ENCODE measurements around the gene SPEG.

The SPEG gene

GRCh38 chr2:219497495-219498279, 63.0 kb downstream of the SPEG start:
- DNase-seq (ENCODE audit: insufficient read length, low spot score) (no peak), FAIRE-seq (peak; percentile 45)
- TF ChIP-seq PAX5 (IDR thresholded peaks at IDR 0.05; ENCODE audit: insufficient read depth, low read length, severe bottlenecking) (no peak), TAF1 (IDR thresholded peaks at IDR 0.05; ENCODE audit: low read depth, low read length) (no peak), POU2F2 (IDR thresholded peaks at IDR 0.05; ENCODE audit: low read depth, low read length) (no peak), SPI1 (IDR thresholded peaks at IDR 0.05; ENCODE audit: low read depth, low read length) (no peak), POLR2A (IDR thresholded peaks at IDR 0.05; ENCODE audit: low read depth, low read length) (no peak), POLR2AphosphoS5 (IDR thresholded peaks at IDR 0.05; ENCODE audit: low read depth, low read length) (no peak)

GRCh38 chr2:219498280-219499057, 63.8 kb downstream of the SPEG start, which contains the start of gene GMPPA:
Gene GMPPA (plus strand): TSS chr2:219498891. CDS start chr2:219499976, 1,085 bp downstream.
- peak; percentile 19 for TF ChIP-seq PAX5 (IDR thresholded peaks at IDR 0.05; ENCODE audit: insufficient read depth, low read length, severe bottlenecking)
- peak; percentile 31; the same call in 1 of the 2 replicates for TF ChIP-seq POU2F2 (IDR thresholded peaks at IDR 0.05; ENCODE audit: low read depth, low read length)
- peak; percentile 86 for TF ChIP-seq TAF1 (IDR thresholded peaks at IDR 0.05; ENCODE audit: low read depth, low read length)
- TF ChIP-seq POLR2A (IDR thresholded peaks at IDR 0.05; ENCODE audit: low read depth, low read length) = peak; percentile 89
- peak; percentile 84 for TF ChIP-seq POLR2AphosphoS5 (IDR thresholded peaks at IDR 0.05; ENCODE audit: low read depth, low read length)
- TF ChIP-seq SPI1 (IDR thresholded peaks at IDR 0.05; ENCODE audit: low read depth, low read length) = no peak
- FAIRE-seq (peak; percentile 91), DNase-seq (ENCODE audit: insufficient read length, low spot score) (peak; percentile 99)

GRCh38 chr2:219499058-219499307, 64.3 kb downstream of the SPEG start:
- TF ChIP-seq POLR2A (IDR thresholded peaks at IDR 0.05; ENCODE audit: low read depth, low read length) (0 out of 2 replicates have a peak, but pooled peaks have one; percentile 5), POU2F2 (IDR thresholded peaks at IDR 0.05; ENCODE audit: low read depth, low read length) (no peak)
- FAIRE-seq (peak; percentile 33), DNase-seq (ENCODE audit: insufficient read length, low spot score) (no peak)

- peak; percentile 5 for FAIRE-seq
- TF ChIP-seq TAF1 (IDR thresholded peaks at IDR 0.05; ENCODE audit: low read depth, low read length) (no peak), POU2F2 (IDR thresholded peaks at IDR 0.05; ENCODE audit: low read depth, low read length) (no peak), POLR2A (IDR thresholded peaks at IDR 0.05; ENCODE audit: low read depth, low read length) (no peak), POLR2AphosphoS5 (IDR thresholded peaks at IDR 0.05; ENCODE audit: low read depth, low read length) (no peak), SPI1 (IDR thresholded peaks at IDR 0.05; ENCODE audit: low read depth, low read length) (no peak), PAX5 (IDR thresholded peaks at IDR 0.05; ENCODE audit: insufficient read depth, low read length, severe bottlenecking) (no peak)
- no peak for DNase-seq (ENCODE audit: insufficient read length, low spot score)
Observed at GRCh38 chr2:219499555-219499954, 64.9 kb downstream of the SPEG start.

GRCh38 chr2:219500135-219500534, 65.5 kb downstream of the SPEG start:
- FAIRE-seq (no peak), DNase-seq (ENCODE audit: insufficient read length, low spot score) (no peak)
- TF ChIP-seq TAF1 (IDR thresholded peaks at IDR 0.05; ENCODE audit: low read depth, low read length) = no peak
- no peak for TF ChIP-seq POLR2A (IDR thresholded peaks at IDR 0.05; ENCODE audit: low read depth, low read length)
- no peak for TF ChIP-seq SPI1 (IDR thresholded peaks at IDR 0.05; ENCODE audit: low read depth, low read length)
- TF ChIP-seq POU2F2 (IDR thresholded peaks at IDR 0.05; ENCODE audit: low read depth, low read length) = no peak
- no peak for TF ChIP-seq POLR2AphosphoS5 (IDR thresholded peaks at IDR 0.05; ENCODE audit: low read depth, low read length)
- no peak for TF ChIP-seq PAX5 (IDR thresholded peaks at IDR 0.05; ENCODE audit: insufficient read depth, low read length, severe bottlenecking)

GRCh38 chr2:219501849-219502248, 67.2 kb downstream of the SPEG start:
- TF ChIP-seq POU2F2 (IDR thresholded peaks at IDR 0.05; ENCODE audit: low read depth, low read length) = no peak
- no peak for DNase-seq (ENCODE audit: insufficient read length, low spot score)
- no peak for FAIRE-seq

- FAIRE-seq (no peak), DNase-seq (ENCODE audit: insufficient read length, low spot score) (no peak)
- TF ChIP-seq SPI1 (IDR thresholded peaks at IDR 0.05; ENCODE audit: low read depth, low read length) = no peak
- no peak for TF ChIP-seq POLR2A (IDR thresholded peaks at IDR 0.05; ENCODE audit: low read depth, low read length)
- no peak for TF ChIP-seq POU2F2 (IDR thresholded peaks at IDR 0.05; ENCODE audit: low read depth, low read length)
- no peak for TF ChIP-seq PAX5 (IDR thresholded peaks at IDR 0.05; ENCODE audit: insufficient read depth, low read length, severe bottlenecking)
- no peak for TF ChIP-seq TAF1 (IDR thresholded peaks at IDR 0.05; ENCODE audit: low read depth, low read length)
- TF ChIP-seq POLR2AphosphoS5 (IDR thresholded peaks at IDR 0.05; ENCODE audit: low read depth, low read length) = no peak
Observed at GRCh38 chr2:219502618-219503017, 68.0 kb downstream of the SPEG start.

GRCh38 chr2:219505585-219505984, 70.9 kb downstream of the SPEG start:
- TF ChIP-seq PAX5 (IDR thresholded peaks at IDR 0.05; ENCODE audit: insufficient read depth, low read length, severe bottlenecking) (no peak), SPI1 (IDR thresholded peaks at IDR 0.05; ENCODE audit: low read depth, low read length) (no peak), POLR2A (IDR thresholded peaks at IDR 0.05; ENCODE audit: low read depth, low read length) (no peak), POU2F2 (IDR thresholded peaks at IDR 0.05; ENCODE audit: low read depth, low read length) (no peak), TAF1 (IDR thresholded peaks at IDR 0.05; ENCODE audit: low read depth, low read length) (no peak), POLR2AphosphoS5 (IDR thresholded peaks at IDR 0.05; ENCODE audit: low read depth, low read length) (no peak)
- DNase-seq (ENCODE audit: insufficient read length, low spot score) = no peak
- FAIRE-seq = no peak

GRCh38 chr2:219506153-219506801, 71.6 kb downstream of the SPEG start:
- TF ChIP-seq POLR2AphosphoS5 (IDR thresholded peaks at IDR 0.05; ENCODE audit: low read depth, low read length) (no peak), SPI1 (IDR thresholded peaks at IDR 0.05; ENCODE audit: low read depth, low read length) (no peak), PAX5 (IDR thresholded peaks at IDR 0.05; ENCODE audit: insufficient read depth, low read length, severe bottlenecking) (no peak), POLR2A (IDR thresholded peaks at IDR 0.05; ENCODE audit: low read depth, low read length) (no peak), POU2F2 (IDR thresholded peaks at IDR 0.05; ENCODE audit: low read depth, low read length) (no peak), TAF1 (IDR thresholded peaks at IDR 0.05; ENCODE audit: low read depth, low read length) (no peak)
- DNase-seq (ENCODE audit: insufficient read length, low spot score) = no peak
- FAIRE-seq = no peak
